Common myeloid progenitor, CD34-positive (primary cell): ENCODE results near the gene MOGAT2.
A peak's percentile ranks its signal among the peaks of the same experiment; 100 is the strongest.

ENCODE experiments used
- CTCF ChIA-PET: fragments of 350-600 bp; sonication (Branson Sonifier 250); formaldehyde crosslinking; loops from one replicate; lab custom pipeline; 2021; ENCODE audit warnings: antibody characterized with exemption; lab: Charles Lee
- POLR2A ChIA-PET: fragments of 350-600 bp; sonication (Branson Sonifier 250); formaldehyde crosslinking; loops from one replicate; lab custom pipeline; 2021; ENCODE audit warnings: antibody characterized with exemption; lab: Charles Lee
- DNase-seq, 3 donors: peaks; one replicate each; pipeline versions ENCODE4 v3.0.0 to v3.0.0-alpha.2; 2013
- H3K27ac ChIP-seq, 2 experiments: 1 replicate in 1 of 2; 2 replicates in 1 of 2; pipeline ENCODE4 v1.7.0; 2013; ENCODE audit warnings: inconsistent platforms in 2 of 2, low read length in 2 of 2, mild to moderate bottlenecking in 2 of 2, low read depth in 1 of 2, moderate library complexity in 1 of 2; ENCODE audit not compliant: severe bottlenecking in 2 of 2, insufficient read depth in 1 of 2, poor library complexity in 1 of 2
- H3K27me3 ChIP-seq, 5 experiments: replicated peaks in 2 of 5; 1 replicate in 3 of 5; 2 replicates in 2 of 5; pipeline versions ENCODE4 v1.6.1 to v1.7.0; 2013; ENCODE audit warnings: low read length in 4 of 5, mild to moderate bottlenecking in 2 of 5, moderate library complexity in 2 of 5, inconsistent platforms in 1 of 5; ENCODE audit not compliant: insufficient read depth in 5 of 5, control insufficient read depth in 4 of 5
- H3K36me3 ChIP-seq, 4 experiments: 1 replicate in 2 of 4; 2 replicates in 2 of 4; pipeline versions ENCODE4 v1.6.1 to v1.7.0; 2013; ENCODE audit warnings: low read length in 3 of 4, control low read depth in 1 of 4, mild to moderate bottlenecking in 1 of 4; ENCODE audit not compliant: control insufficient read depth in 4 of 4, insufficient read depth in 4 of 4
- H3K4me1 ChIP-seq, 4 experiments: 1 replicate in 3 of 4; 2 replicates in 1 of 4; pipeline versions ENCODE4 v1.6.1 to v1.7.1; 2013; ENCODE audit warnings: low read length in 3 of 4, mild to moderate bottlenecking in 3 of 4, control low read depth in 1 of 4, inconsistent platforms in 1 of 4, moderate library complexity in 1 of 4; ENCODE audit not compliant: control insufficient read depth in 4 of 4, insufficient read depth in 4 of 4; ENCODE audit errors: control extremely low read depth in 1 of 4
- H3K4me3 ChIP-seq, 7 experiments: 1 replicate in 4 of 7; 2 replicates in 3 of 7; pipeline versions ENCODE4 v1.5.1 to v1.7.0; 2013; ENCODE audit warnings: mild to moderate bottlenecking in 7 of 7, low read length in 6 of 7, moderate library complexity in 6 of 7, inconsistent platforms in 2 of 7, low read depth in 2 of 7, control low read depth in 1 of 7; ENCODE audit not compliant: insufficient read depth in 4 of 7, control insufficient read depth in 1 of 7; ENCODE audit errors: extremely low read depth in 1 of 7
- H3K9me3 ChIP-seq, 5 experiments: 1 replicate in 4 of 5; 2 replicates in 1 of 5; pipeline versions ENCODE4 v1.6.1 to v1.7.1; 2013; ENCODE audit warnings: low read length in 4 of 5, mild to moderate bottlenecking in 2 of 5, inconsistent platforms in 1 of 5, low read depth in 1 of 5, moderate library complexity in 1 of 5; ENCODE audit not compliant: control insufficient read depth in 4 of 5, insufficient read depth in 2 of 5; ENCODE audit errors: control extremely low read depth in 1 of 5
- WGBS: methylation state at CpG from one replicate; pipeline ENCODE4 v1.1.5; 2013; ENCODE audit not compliant: insufficient coverage; 5-methylcytosine and 5-hydroxymethylcytosine counted together

The MOGAT2 gene

GRCh38 chr11:75718419-75719339 lies 1.0 kb downstream of the MOGAT2 start:
- Histone ChIP-seq H3K27me3 (no peaks in the 10 kb centered on the region), H3K4me3 (no peak overlapping the region), H3K27ac (no peak overlapping the region), H3K9me3 (no peaks in the 10 kb centered on the region), H3K4me1 (peaks cover 0 to 11% (median 8%) of the 10 kb centered on the region in 4 experiments), H3K36me3 (no peaks in the 10 kb centered on the region)
- DNase-seq: no peak
- 83% methylated on average over 5 of the region's 7 CpGs for WGBS
- ChIA-PET POLR2A (no interaction called here), CTCF (interaction anchor here (2.2 kb wide), 1 partner anchor 12 kb away, joined by 8 read pairs; no protein-coding TSS in a partner anchor)

GRCh38 chr11:75719340-75720239 lies 2.0 kb downstream of the MOGAT2 start:
- no peak for DNase-seq
- H3K27ac ChIP-seq: no peak overlapping the region
- no peaks in the 10 kb centered on the region for H3K9me3 ChIP-seq
- peaks cover 0 to 11% (median 8%) of the 10 kb centered on the region in 4 experiments for H3K4me1 ChIP-seq
- ChIA-PET POLR2A (interaction anchor here (0.6 kb wide), 2 partner anchors 8 to 397 kb away, joined by 3 to 4 read pairs; no protein-coding TSS in a partner anchor), CTCF (interaction anchor here (1.4 to 2.2 kb wide), 2 partner anchors 13 to 64 kb away, joined by 3 to 8 read pairs; no protein-coding TSS in a partner anchor)
- no peaks in the 10 kb centered on the region for H3K36me3 ChIP-seq
- no peaks in the 10 kb centered on the region for H3K27me3 ChIP-seq
- no peak overlapping the region for H3K4me3 ChIP-seq
- 98% methylated on average over 12 of the region's 14 CpGs for WGBS

- no peak for DNase-seq
- no peak overlapping the region for H3K4me3 ChIP-seq
- H3K27ac ChIP-seq: no peak overlapping the region
- ChIA-PET POLR2A (interaction anchor here (0.6 kb wide), 1 partner anchor 9 kb away, joined by 3 read pairs; no protein-coding TSS in a partner anchor), CTCF (interaction anchor here (0.7 to 2.5 kb wide), 3 partner anchors 63 to 599 kb away, joined by 3 to 6 read pairs (median 3); no protein-coding TSS in a partner anchor)
- H3K36me3 ChIP-seq: no peaks in the 10 kb centered on the region
- 98% methylated on average over 4 of the region's 6 CpGs for WGBS
- H3K27me3 ChIP-seq: no peaks in the 10 kb centered on the region
- H3K9me3 ChIP-seq: no peaks in the 10 kb centered on the region
- peaks cover 0 to 11% (median 8%) of the 10 kb centered on the region in 4 experiments for H3K4me1 ChIP-seq
Observed at GRCh38 chr11:75720639-75721038, 3.0 kb downstream of the MOGAT2 start.

GRCh38 chr11:75721852-75722668 lies 4.4 kb downstream of the MOGAT2 start:
- POLR2A ChIA-PET: interaction anchor here (1.0 kb wide), 1 partner anchor 16 kb away, joined by 3 read pairs; no protein-coding TSS in a partner anchor
- CTCF ChIA-PET: interaction anchor here (0.9 to 2.5 kb wide), 4 partner anchors 11 to 597 kb away, joined by 3 to 6 read pairs (median 4); no protein-coding TSS in a partner anchor
- Histone ChIP-seq H3K4me3 (no peak overlapping the region), H3K9me3 (no peaks in the 10 kb centered on the region), H3K36me3 (no peaks in the 10 kb centered on the region), H3K27me3 (no peaks in the 10 kb centered on the region), H3K4me1 (peaks cover 0 to 11% (median 8%) of the 10 kb centered on the region in 4 experiments), H3K27ac (no peak overlapping the region)
- WGBS: 92% methylated on average over 10 of the region's 14 CpGs
- peak in 2 of 3 donors; percentile 8 to 27 for DNase-seq

DNA sequence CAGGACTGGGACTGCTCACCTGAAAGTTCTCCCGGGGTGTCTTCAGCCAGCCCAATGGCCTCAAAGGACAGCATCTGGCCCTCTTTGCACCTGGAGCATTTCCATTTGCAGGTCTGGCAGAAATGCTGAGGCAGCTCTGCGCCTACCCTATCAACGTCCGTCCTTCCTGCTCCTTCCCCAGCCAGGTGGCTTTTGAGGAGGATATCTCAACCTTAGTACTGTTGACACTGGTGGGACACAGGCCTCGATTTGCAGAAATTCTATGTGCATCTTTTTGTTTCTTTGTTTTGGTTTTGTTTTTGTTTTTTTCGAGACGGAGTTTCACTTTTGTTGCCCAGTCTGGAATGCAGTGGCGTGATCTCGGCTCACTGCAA lies 5.0 kb downstream of the MOGAT2 start:
- ChIA-PET POLR2A (no interaction called here), CTCF (interaction anchor here (0.9 to 2.5 kb wide), 4 partner anchors 8 to 597 kb away, joined by 3 to 6 read pairs (median 6); no protein-coding TSS in a partner anchor)

More for the DNA sequence above, 5.0 kb downstream of the MOGAT2 start:
- 100% methylated on average over 8 of the region's 9 CpGs for WGBS
- Histone ChIP-seq H3K9me3 (no peaks in the 10 kb centered on the region), H3K27me3 (no peaks in the 10 kb centered on the region), H3K4me3 (no peak overlapping the region), H3K36me3 (no peaks in the 10 kb centered on the region), H3K4me1 (peaks cover 0 to 11% (median 8%) of the 10 kb centered on the region in 4 experiments), H3K27ac (no peak overlapping the region)
- no peak for DNase-seq
